AG09309 (cell line): ENCODE measurements around the gene DMWD.
A peak's percentile ranks its signal among the peaks of the same experiment; 100 is the strongest.

Source experiments
- DNase-seq: peaks from one replicate; pipeline ENCODE4 v3.0.0-alpha.2; 2010; ENCODE audit warnings: low read depth
- H3K4me3 ChIP-seq: 2 replicates; pipeline ENCODE4 v1.5.1; 2011; ENCODE audit warnings: mild to moderate bottlenecking, low read depth, low read length, moderate library complexity; ENCODE audit not compliant: control insufficient read depth
- CTCF ChIP-seq: IDR thresholded peaks from 2 replicates; pipeline ENCODE4 v1.5.1; 2011; ENCODE audit warnings: mild to moderate bottlenecking, low read depth, low read length, inconsistent platforms; ENCODE audit not compliant: insufficient read depth, control insufficient read depth; ENCODE audit errors: missing control alignments

The DMWD gene

GRCh38 chr19:45771311-45771933 lies 21.2 kb downstream of the DMWD start:
- no peak for TF ChIP-seq CTCF
- no peak overlapping the region for H3K4me3 ChIP-seq
- DNase-seq = no peak

- peak; percentile 83 for TF ChIP-seq CTCF
- peak overlapping the region; percentile 54 for H3K4me3 ChIP-seq
- peak; percentile 91 for DNase-seq
Observed at GRCh38 chr19:45770192-45771101, 22.2 kb downstream of the DMWD start.

- DNase-seq = no peak
- no peak for TF ChIP-seq CTCF
- peak overlapping the region; percentile 54 for H3K4me3 ChIP-seq
Observed at GRCh38 chr19:45769821-45770191, 22.8 kb downstream of the DMWD start.

GRCh38 chr19:45768984-45769782 lies 23.5 kb downstream of the DMWD start, which contains the start of gene SIX5:
SIX5 (minus strand) TSS chr19:45769252; CDS start chr19:45768844, 408 bp downstream.
- DNase-seq = peak; percentile 89
- H3K4me3 ChIP-seq = peak within 1 kb of the TSS; percentile 57
- TF ChIP-seq CTCF = no peak

- no peak for DNase-seq
- TF ChIP-seq CTCF = no peak
- peak overlapping the region; percentile 57 for H3K4me3 ChIP-seq
Observed at GRCh38 chr19:45768655-45768983, 24.0 kb downstream of the DMWD start.

- no peak for DNase-seq
- no peak for TF ChIP-seq CTCF
Observed at GRCh38 chr19:45767881-45768654, 24.6 kb downstream of the DMWD start.

More at GRCh38 chr19:45767881-45768654, 24.6 kb downstream of the DMWD start:
- H3K4me3 ChIP-seq = peak overlapping the region; percentile 57
